GM18867 (cell line): Measurements from ENCODE around the gene ENTPD8.

Experiments used
- ATAC-seq: cut with Tn5 transposase; IDR thresholded peaks from one replicate; pipeline ENCODE4 v1.9.1; 2021; ENCODE audit warnings: mild to moderate bottlenecking, moderate library complexity; ENCODE audit not compliant: unreplicated experiment

ENTPD8 gene, protein sequence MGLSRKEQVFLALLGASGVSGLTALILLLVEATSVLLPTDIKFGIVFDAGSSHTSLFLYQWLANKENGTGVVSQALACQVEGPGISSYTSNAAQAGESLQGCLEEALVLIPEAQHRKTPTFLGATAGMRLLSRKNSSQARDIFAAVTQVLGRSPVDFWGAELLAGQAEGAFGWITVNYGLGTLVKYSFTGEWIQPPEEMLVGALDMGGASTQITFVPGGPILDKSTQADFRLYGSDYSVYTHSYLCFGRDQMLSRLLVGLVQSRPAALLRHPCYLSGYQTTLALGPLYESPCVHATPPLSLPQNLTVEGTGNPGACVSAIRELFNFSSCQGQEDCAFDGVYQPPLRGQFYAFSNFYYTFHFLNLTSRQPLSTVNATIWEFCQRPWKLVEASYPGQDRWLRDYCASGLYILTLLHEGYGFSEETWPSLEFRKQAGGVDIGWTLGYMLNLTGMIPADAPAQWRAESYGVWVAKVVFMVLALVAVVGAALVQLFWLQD

DNA sequence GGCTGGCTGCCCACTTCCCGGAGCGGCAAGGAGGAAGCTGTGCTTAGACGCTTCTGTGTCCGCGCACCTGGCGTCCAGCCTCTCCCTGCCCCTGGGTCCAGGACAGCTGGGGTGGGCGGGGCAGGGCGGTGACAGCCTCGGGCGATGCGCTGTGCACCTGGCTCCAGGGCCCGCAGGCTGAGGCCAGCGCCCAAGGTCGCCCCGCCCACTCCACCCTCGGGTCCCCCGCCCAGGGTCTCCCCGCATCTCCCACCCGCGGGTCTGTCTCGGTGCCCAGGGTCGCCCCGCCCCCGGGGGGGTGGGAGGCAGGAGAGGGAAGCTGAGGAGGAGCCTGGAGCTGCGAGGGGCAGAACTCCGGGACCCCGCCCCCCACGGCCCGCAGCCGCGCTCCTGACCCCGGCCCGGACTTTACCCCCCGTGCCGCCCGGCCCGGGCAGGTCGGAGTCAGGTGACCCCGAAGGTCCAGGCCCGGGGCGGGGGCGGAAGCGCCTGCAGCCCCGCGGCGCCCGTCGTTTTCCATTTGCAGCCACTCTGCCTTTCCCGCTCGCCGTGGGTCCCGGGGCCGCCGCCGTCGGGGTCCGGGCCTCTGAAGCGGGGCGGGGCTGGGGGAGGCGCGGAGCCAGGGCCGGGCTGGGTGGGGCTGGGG, at the start of gene ENTPD8:
ENTPD8 (minus strand) TSS at position 69 of the 646 bp plus-strand sequence. CDS start 3,072 bp downstream, outside the sequence.
- no peak for ATAC-seq

DNA sequence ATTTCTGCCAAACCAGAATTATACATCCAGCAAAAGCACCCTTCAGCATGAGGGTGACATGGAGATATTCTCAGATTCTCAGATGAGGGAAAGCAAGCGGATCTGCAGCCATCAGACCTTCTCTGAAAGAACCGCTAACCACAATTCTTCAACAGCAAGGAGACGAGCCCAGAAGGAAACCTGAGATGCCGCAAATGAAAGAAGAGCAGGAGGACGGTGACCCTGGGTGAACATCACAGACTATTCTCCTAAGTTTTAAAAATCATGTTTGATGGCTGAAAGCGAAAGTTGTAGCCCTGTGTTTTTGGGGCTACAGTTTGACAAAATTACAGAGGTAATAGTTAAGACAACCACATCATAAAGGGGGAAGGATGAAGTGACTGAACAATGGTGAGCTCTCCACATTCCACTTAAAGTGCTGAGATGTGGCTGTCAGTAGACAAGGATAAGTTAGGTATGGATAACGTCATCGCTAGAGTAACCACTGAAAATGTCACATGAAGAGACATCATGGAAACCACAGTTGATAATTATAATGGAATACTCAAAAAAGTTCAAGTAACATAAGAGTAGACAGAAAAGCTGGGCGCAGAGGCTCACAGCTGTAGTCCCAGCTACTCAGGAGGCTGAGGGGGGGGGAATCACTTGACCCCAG, 49.5 kb upstream of the ENTPD8 start:
- no peak for ATAC-seq

DNA sequence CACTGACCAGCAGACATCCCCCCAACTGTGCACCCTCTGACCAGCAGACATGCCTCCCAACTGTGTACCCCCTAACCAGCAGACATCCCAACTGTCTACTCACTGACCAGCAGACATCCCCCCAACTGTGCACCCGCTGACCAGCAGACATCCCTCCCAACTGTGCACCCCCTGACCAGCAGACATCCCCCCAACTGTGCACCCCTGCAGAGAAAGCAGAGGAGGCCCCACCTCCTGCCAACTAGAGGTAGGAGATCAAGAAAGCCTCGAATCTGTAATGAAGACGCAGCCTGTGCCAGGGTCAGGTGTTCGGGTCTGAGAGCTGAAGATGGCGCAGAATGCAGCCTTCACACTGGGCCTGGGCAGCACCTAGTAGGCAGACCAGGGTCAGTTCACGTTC, 47.7 kb upstream of the ENTPD8 start:
- ATAC-seq: no peak

DNA sequence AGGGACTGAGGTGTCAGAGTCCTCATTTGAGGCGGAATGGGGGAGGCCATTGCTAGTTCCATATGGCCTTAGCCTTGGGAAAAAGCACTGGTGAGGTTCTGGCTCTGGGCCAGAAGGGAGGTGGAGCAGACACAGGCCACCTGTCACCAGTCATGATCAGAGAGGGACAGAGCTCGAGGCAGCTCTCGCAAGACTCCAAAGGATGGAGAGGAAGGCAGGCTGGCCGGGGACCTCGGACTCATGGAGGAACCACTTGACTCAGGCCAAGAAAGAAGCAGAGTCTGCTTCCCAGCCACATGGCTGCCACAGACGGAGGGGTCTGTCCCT, 47.1 kb upstream of the ENTPD8 start:
- ATAC-seq: no peak

DNA sequence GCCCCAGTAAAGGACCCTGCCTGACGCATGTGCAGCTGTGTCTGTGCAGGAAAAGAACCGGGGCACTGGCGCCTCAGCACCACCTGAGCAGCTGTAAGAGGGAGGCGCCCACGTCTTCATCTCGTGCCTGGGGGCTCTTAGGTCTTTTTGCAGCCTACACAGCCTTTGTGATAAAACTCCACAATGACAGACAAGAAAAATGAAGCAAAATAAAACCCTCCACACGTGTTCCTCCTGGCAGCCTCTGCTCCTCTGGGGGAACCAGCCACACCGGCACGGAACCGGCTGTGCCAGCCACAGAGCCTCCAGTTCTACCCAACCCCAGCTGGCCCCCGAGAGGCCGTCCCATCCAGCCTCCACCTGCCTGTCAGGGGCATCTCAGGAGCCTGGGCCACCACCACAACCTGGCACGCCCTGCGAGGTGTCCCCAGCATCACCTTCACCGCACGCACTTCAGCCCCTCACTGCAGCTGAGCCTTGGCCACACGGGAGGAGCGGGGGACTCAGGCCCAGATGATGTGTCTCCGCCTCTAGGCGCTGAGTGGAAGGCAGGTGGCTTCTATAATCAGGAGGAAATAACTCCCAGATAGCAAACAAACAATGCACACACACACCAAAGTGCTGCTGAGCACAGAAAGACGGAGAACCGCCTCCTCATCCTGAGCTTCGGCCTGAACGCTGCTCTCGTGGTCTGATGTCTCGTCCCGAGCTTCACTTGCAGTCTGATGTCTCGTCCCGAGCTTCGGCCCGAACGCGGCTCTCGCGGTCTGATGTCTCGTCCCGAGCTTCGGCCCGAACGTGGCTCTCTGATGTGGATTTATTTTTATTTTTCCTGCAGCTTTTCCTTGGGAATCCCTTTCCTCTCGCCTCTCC, 46.5 kb upstream of the ENTPD8 start:
- ATAC-seq: no peak

DNA sequence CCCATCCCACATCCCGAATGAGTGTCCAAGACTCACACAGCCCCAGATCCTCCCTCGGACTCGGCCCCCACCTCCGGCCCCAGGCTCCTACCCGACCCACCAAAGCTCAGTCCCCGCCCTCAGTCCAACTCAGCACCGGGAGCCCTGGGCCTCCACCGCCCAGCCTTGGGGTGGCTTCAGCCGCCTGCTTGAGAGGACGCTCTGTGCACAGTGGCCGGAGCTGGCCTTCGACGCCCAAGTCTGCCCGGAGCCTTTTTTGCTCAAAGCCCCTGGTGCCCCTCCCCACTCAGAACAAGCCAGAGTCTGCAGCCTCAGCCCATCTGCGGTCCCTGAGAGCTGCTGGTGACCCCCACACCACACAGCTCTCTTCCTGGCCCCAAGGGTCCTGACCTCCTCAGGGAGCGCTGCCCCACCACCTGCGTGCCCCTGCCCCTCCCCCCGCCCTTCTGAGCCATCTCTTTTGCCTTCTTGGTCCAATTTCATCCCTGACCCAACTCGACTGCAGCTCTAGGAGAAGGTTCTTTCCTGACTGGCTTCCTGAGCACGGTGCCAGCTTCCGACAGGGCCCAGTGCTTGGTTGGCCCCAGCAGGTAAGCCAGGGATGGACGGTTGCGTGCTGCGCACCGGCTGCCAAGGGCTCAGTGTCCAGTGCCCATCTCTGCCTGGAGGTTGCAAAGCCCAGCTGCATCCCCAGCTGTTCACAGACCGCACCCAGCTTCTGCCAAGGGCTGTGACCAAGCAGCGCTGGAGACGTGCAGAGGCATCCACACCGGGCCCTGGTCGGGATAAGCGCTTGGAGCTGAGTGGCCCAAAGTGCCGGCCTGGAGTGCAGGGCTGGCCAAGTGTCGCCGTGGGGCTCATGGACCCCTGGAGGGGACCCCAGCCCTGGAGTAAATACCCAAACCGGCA, 45.6 kb upstream of the ENTPD8 start:
- ATAC-seq: no peak

DNA sequence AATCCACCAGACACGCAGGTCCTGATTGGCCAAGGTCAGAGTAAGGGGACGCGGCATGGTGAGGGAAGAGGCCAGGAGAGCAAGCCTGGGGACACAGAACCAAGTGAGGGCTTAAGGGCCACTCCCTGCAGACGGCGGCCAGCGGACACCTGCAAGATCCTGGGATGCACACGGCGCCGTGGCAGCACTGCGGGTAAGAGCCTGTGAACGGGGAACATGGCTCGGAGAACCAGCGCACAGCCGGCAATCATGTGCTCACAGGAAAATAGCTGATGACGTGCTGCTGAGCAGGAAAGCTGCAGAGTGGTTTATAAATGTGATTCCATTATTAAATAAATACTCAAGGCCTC, 45.0 kb upstream of the ENTPD8 start:
- no peak for ATAC-seq

DNA sequence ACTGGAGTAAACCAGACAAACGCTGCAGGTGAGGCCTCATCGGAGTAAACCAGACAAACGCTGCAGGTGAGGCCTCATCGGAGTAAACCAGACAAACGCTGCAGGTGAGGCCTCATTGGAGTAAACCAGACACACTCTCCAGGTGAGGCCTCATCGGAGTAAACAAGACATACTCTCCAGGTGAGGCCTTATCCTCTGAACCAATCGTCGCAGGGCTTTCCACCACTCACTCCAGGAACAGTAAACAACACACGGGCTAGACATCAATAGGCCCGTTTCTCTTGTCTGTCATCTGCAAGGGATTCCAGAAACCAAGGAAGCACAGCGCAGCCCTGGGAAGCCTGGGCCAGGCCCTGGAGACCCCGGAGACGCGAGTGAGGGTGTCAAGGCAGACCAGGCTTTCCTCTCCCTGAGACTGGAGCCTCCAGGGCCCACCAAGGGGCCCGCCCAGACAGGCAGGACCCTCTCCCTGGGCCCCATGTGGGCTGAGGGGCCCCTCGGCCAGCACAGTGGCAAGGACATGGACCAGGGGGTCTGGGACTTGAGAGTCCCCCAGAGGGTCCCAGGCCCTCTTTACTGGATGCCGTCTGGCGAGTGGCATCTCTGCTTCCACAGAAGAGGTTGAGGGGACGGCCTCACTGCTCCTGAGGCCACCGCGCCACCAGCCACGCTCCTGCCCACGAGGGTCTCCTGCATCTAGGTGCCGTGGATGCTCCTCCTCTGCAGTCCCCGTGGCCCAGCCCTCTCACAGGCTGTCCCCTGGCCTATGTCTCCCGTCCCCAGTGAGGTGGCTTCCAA, 44.4 kb upstream of the ENTPD8 start:
- ATAC-seq: no peak

DNA sequence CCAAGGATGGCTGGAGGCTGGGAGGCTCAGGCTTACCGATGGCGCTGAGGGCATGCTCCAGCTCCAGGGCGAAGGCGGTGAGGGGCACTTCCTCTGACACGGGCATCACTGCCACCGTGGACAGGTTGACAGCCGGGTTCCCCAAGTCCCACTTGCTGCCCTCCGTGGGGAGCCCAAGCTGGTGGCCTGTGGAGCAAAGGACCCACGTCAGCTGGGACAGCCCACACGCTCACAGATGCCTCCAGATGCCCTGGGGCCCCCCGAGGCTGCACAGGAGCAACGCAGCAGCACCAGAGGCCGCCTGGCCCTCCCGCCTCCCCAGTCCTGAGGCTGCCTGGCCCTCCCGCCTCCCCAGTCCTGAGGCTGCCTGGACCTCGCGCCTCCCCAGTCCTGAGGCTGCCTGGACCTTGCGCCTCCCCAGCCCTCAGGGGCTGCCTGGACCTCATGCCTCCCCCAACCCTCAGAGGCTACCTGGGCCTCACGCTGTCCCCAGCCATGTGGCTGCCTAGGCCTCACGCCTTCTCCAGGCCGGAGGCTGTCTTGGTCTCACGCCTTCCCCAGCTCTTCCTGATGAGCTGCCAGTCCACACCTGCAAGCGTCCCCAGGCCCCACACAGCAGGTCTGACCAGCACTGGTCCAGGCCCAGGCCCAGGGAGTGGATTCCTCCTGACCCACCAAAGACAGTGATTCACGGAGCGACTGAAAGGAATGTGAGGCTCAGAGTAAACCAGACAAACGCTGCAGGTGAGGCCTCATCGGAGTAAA, 43.6 kb upstream of the ENTPD8 start:
- ATAC-seq: no peak

DNA sequence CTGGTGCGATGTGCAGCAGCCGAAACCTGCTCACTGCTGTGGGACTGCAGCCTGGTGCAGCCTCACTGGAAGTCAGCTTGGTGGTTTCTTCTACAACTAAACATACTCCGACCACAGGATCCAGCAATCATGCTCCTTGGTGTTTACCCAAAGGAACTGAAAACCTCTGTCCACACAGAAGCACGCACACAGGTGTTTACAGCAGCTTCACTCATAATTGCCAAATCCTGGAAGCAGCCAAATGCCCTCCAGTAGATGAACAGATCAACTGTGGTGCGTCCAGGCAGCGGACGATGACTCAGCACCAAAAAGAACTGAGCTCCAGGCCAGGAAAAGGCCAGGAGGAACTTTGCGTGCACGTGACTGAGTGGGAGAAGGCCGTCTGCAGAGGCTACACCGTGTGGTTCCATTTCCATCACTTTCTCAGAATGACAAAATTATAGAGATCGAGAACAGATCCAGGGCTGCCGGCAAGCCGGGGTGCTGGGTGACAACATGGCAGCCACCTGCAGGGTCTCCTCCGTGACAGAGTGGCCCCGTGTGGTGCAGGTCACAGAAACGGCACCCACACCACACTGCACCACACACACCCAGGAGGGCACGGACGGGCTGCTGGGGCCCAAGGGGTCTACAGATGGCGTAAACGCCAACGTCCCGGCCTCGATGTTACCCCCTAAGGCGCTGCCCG, 41.1 kb upstream of the ENTPD8 start:
- ATAC-seq: no peak

DNA sequence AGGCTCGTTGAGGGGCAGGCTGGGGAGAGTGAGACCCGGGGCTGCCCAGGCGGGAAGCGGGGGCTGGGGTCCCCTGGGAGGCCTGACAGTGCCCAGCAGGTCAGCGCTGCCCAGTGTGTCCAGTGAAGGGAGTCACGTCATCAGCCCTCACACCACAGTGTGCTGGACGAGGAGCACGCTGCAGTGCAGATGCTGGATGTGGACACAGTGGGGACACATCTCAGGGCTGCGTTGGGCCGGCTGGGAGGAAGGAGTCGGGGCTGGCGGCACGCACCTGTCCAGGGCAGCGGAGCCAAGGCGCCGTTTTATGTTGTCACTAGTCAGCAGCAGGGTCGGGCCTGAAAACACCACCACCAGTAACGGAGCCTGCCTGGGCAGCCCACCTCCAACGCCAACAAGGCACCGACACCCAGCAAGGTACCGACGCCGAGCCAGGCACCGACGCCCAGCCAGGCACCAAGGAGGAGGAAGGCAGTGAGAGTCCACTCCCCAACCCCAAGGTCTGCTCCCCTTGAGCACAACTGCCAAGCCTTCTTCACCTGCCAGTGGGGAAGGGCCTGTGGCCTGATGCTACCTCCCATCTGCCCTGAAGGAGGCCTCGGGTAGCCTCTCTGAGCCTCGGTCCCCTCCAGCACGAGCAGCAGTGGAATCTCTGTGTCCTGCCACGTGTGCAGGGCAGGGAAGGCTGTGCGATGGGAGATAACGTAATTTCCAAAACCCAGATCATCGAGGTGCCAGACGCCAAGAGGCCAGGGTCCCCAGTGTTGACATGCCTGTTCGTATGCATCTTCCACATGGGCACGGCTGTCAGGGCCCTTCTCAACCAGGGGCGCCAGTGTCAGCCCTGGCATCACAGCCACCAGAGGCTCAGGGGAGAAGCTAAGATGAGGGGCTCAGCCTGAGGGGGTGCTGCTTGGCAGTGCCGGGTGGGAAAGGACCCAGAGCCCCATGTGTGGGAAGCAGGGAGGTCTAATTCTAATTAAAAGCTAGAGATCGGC, 39.8 kb upstream of the ENTPD8 start:
- ATAC-seq: no peak

DNA sequence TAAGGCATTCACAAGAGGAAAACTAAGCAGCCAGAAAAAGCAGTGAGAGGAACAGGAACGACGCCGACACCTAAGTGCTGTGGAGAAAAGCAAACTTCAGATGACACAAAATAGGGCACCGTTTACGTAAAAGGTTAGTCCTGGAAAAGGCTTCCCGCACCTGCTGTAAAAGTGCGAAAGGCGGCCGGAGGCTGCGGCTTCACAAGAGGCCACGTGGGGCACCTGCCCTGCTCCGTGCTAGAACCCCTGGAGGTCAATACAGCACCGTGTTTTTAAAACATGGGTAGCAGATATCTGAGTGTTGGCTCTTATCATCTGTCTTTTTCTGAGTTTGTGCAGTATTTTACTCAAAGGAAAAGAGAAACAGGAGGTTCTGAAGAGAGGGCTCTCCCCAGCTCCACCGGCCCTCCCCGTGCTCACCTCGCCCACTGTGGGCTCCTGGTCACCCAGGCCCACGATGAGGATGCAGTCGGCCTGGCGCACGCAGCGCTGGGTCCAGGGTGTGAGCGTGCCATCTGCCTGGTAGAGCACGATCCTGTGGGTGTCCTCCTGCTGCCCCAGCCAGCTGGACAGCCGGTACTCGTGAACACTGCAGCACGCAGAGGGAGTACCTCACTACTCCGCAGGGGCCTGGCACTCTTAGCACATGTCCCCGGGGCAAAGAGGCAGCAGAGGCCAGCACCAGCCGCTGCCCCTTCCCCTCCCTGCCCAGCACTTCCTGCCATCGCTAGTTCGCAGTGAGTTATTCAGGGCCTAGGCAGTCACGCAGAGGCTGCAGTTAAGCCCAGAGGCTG, 38.9 kb upstream of the ENTPD8 start:
- ATAC-seq: no peak

DNA sequence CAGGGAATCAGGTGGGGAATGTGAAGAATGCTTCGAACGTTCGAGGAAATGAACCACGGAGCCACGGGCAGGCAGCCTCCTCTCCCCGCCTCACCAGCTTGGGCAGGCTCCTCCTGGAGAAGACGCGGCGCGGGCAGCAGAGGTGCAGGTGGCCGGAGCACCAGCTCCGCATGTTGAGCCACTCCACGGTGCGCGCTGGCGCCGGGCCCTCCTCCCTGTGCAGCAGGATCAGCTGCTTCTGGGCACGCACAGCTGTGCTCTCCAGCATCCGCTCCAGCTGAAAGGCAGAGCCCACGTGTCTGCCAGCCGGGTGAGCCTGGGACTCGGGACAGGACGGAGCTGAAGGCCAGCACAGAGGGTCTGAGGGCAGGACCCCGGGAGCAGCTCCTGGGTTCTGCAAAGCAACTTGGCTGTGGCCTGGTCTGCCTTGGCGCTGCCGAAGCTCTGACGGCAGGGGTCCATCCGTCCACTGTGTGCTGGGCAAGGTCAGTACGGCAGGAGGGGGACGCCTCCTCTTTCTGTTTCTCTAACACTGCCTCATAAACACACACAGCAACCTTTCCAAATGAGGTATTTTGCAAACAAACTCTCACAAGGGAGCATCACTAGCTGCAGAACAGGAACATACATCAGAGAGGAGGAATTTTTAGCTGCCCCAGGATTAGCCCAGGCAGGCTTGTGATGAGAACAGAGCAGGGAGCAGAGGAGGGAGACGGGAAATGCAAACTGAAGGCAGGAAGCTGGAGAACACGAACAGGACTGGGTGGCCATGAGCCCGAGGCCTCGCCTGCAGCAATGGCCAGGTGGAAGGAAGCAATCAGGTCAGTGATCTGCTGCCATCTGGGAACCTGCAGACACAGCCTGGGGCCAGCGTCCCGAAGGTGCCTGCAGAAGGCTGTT, 38.1 kb upstream of the ENTPD8 start:
- ATAC-seq: no peak

DNA sequence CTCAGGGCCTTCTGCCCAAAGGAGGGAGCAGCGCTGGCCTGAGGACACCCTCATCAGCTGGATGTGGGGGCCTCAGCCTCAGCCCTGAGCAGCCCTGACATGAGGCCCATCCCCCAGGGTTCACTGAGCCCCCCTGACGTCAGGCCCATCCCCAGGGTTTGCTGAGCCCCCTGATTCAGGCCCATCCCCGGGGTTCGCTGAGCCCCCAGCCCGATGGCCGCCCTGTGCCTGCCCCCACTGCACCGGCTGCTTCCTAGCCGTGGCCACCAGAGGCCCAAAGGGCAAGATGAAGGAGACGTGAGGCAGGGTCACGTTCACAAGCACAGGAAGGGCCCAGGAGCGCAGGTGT, 37.4 kb upstream of the ENTPD8 start:
- ATAC-seq: no peak
